Glutamatergic neuron (in vitro differentiated cells): ENCODE measurements around the gene ASCL5. TPM values are rescaled to one million over a fixed set of nuclear protein-coding genes. Genes with fewer than 3 reads are reported as not detected.

Experiments used
- DNase-seq: peaks from one replicate; pipeline ENCODE4 v3.0.0; 2022
- H3K27ac Mint-ChIP-seq: one replicate; pipeline ENCODE4 v1.8.0; 2020; ENCODE audit warnings: mild to moderate bottlenecking, mixed read lengths, inconsistent platforms; ENCODE audit not compliant: unreplicated experiment
- H3K27me3 Mint-ChIP-seq: one replicate; pipeline ENCODE4 v1.8.0; 2020; ENCODE audit warnings: mild to moderate bottlenecking, moderate library complexity, mixed read lengths, inconsistent platforms; ENCODE audit not compliant: unreplicated experiment
- H3K36me3 Mint-ChIP-seq: one replicate; pipeline ENCODE4 v1.8.0; 2020; ENCODE audit warnings: mild to moderate bottlenecking, mixed read lengths, inconsistent platforms; ENCODE audit not compliant: unreplicated experiment
- H3K4me1 Mint-ChIP-seq: one replicate; pipeline ENCODE4 v1.8.0; 2020; ENCODE audit warnings: mild to moderate bottlenecking, low read depth, mixed read lengths, inconsistent platforms; ENCODE audit not compliant: unreplicated experiment
- H3K4me3 Mint-ChIP-seq: one replicate; pipeline ENCODE4 v1.8.0; 2020; ENCODE audit warnings: mild to moderate bottlenecking, mixed read lengths, inconsistent platforms; ENCODE audit not compliant: unreplicated experiment
- H3K9me3 Mint-ChIP-seq: one replicate; pipeline ENCODE4 v1.8.0; 2020; ENCODE audit warnings: mild to moderate bottlenecking, moderate library complexity, mixed read lengths, inconsistent platforms; ENCODE audit not compliant: unreplicated experiment
- CTCF ChIP-seq: fragments of 200-600 bp; sonication (generic); IDR thresholded peaks from one replicate; pipeline ENCODE4 v1.5.0; 2021; ENCODE audit not compliant: partially characterized antibody, unreplicated experiment
- long read RNA-seq: library from polyadenylated mRNA; unstranded; transcript quantifications from one replicate; pipeline ENCODE4 v2.0.0, GENCODE V29; 2020; ENCODE audit not compliant: unreplicated experiment
- total RNA-seq: library from RNA; stranded (reverse); fragmentation: NEBNext Ultra II Directional; extraction: Animal tissue kit (Norgen Biotek cat#: 25700); gene quantifications from one replicate; pipeline ENCODE4 v1.2.1, GENCODE V29; 2021; ENCODE audit not compliant: unreplicated experiment

The ASCL5 gene
- total RNA-seq: not detected
- long read RNA-seq: 0 reads

DNA sequence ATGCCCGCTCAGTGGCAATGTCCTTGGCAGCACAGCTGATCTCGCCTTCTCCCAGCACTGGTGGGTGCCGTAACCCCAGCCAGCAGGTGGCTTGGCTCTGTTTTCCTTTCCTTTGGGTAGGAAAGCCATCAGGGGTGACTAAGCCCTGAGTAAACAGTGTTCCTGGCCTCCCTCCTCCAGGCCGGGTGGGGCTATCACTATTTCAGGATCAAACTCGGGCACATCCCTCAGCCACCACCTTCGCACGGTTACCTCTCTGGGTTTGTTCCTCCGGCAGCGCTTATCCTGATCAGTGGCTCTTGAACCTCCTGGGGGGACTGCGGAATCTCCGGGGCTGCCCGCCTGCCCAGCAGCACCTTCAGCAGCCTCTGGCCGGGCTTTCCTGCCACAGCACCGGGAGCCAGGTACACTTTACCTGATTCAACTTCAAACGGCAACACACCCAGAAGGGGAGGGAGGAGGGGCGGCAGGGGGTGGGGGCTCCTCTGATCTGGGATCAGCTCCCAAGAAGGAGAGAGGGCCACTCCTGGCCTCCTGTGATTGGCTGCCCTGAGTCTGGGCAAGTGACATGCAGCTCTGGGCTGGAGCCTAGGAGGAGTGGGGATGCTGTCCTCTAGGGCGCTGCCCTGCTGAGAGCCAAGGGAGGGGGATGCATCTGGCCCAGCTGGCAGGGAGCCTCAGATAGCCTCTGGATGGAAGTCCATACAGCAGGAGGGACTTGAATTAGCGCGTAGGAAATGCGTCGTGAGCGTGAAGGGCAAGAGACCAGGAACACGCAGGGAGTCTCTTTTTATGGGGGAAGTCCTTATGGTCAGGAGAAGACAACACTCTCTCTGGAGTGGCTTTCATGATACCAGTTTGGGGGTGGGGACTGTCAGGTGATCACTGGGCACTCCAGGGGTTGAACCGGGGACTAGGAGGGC is at the start of gene ASCL5:
TSS of gene ASCL5 (minus strand) at position 353 of the 923 bp plus-strand sequence. CDS start 11,812 bp downstream, outside the sequence.
- Mint-ChIP-seq H3K27me3 (peaks cover 9% of the 10 kb centered on the region), H3K36me3 (peaks cover 4% of the 10 kb centered on the region), H3K27ac (no peak within 1 kb of the TSS), H3K9me3 (peaks cover 6% of the 10 kb centered on the region), H3K4me3 (no peak within 1 kb of the TSS), H3K4me1 (no peaks in the 10 kb centered on the region)
- no peak for DNase-seq
- no peak for TF ChIP-seq CTCF

DNA sequence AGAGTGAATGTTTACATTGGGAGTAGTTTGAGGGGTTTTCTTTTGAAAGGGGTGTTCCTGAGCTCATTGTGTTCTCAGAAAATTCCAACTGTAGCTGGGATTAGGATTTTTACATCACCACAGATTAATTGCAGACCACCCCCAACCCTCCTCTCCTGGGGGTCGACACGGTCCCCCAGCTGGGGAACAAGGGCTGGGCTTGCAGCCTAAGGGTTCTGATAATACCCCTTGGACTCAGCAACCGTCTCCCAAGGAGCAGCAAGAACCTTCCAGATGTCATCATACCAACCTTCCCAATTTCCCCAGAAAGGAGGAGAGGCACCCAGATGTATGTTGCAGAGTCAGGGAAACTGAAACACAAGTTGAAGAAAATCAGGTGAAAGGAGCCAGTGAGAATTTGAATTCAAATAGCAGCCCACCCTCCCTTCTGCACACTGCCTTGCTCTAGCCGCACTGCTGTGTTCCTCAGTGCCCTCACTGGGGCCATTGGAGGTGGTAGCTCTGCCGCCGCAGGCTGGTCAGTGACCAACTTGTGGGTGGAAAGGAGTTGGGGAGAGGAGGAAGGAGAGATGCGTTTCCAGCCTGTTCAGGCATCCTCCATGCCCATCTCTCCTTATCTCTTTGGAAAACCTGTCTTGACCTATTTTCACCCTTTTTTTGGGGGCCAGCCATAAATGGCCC is 49.0 kb upstream of the ASCL5 start:
- no peak overlapping the region for H3K4me3 Mint-ChIP-seq
- peaks cover 6% of the 10 kb centered on the region for H3K36me3 Mint-ChIP-seq
- no peaks in the 10 kb centered on the region for H3K9me3 Mint-ChIP-seq
- no peak overlapping the region for H3K27ac Mint-ChIP-seq
- no peak for TF ChIP-seq CTCF
- no peak for DNase-seq
- peaks cover 3% of the 10 kb centered on the region for H3K4me1 Mint-ChIP-seq
- H3K27me3 Mint-ChIP-seq: peaks cover 4% of the 10 kb centered on the region

DNA sequence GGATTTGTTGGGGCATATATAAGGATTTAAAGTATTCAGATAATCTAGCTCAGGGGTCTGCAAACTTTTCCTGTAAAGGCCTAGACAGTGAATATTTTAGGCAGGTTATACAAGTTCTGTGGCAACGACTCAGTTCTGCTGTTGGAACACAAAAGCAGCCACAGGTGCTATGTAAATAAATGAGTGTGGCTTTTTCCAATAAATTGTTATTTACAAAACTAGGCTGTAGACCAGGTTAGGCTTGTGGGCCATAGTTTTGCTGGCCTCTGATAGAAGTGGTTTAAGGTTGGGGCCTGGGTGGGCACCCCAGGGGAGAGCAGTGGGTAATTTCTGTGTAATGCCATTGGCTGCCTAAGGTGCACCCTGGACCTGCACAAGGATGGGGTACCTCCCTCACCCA is 46.8 kb upstream of the ASCL5 start:
- Mint-ChIP-seq H3K9me3 (no peaks in the 10 kb centered on the region), H3K27ac (no peak overlapping the region), H3K4me1 (peaks cover 10% of the 10 kb centered on the region), H3K36me3 (no peaks in the 10 kb centered on the region), H3K4me3 (no peak overlapping the region), H3K27me3 (peaks cover 2% of the 10 kb centered on the region)
- TF ChIP-seq CTCF: no peak
- DNase-seq: no peak

GRCh38 chr1:201172999-201173610 is 46.1 kb upstream of the ASCL5 start:
- no peaks in the 10 kb centered on the region for H3K36me3 Mint-ChIP-seq
- no peaks in the 10 kb centered on the region for H3K27me3 Mint-ChIP-seq
- no peaks in the 10 kb centered on the region for H3K9me3 Mint-ChIP-seq
- H3K4me1 Mint-ChIP-seq: peaks cover 10% of the 10 kb centered on the region
- no peak for TF ChIP-seq CTCF
- no peak overlapping the region for H3K4me3 Mint-ChIP-seq
- peak overlapping the region; percentile 36 for H3K27ac Mint-ChIP-seq
- no peak for DNase-seq
